Astrocyte of the cerebellum (primary cell): ENCODE data around the gene HOXD10.

Source experiments
- DNase-seq: peaks from one replicate; pipeline ENCODE4 v3.0.0-alpha.2; 2011; ENCODE audit warnings: low read depth
- H3K4me3 ChIP-seq: 2 replicates; pipeline ENCODE4 v1.5.1; 2011; ENCODE audit warnings: mild to moderate bottlenecking, low read depth, low read length, moderate library complexity
- in situ Hi-C: cut with HindIII; loops from 2 replicates; pipeline ENCODE4 v1.10.0; 2017; ENCODE audit warnings: low sequenced_read_pairs
- TF ChIP-seq, protein P1 (sequence below): IDR thresholded peaks from 2 replicates; pipeline ENCODE4 v1.5.1; 2012; ENCODE audit warnings: low read length, low read depth, moderate library complexity, mild to moderate bottlenecking; ENCODE audit errors: missing control alignments

The HOXD10 gene

DNA sequence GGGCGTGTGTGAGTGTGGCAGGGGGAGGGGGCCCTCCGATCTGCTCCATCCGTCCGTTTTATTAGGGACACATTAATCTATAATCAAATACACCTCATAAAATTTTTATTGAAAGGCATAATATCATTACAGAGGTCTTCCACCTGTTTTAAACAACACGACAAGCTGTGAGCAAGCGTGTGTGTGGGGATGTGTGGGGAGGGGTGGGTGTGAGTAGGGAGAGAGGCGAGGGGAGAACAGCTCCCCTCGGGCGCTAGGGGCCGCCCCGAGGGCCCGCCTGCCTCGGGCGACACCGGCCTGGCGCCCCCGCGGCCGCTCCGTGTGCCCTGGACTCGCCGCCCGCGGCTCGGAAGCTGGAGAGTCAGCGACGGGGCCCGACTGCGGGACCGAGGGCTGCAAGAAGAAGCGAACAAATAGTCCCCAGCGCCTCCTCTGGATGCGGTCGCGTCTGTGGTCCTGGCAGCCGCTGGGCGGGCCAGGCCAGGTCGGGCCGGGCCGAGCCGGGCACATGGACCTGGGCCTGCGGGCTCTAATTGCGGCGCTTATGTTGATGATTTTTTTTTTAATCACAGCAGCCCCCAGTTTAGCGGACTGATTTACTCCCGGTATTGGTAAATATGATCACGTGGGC, 5.6 kb downstream of the HOXD10 start:
- H3K4me3 ChIP-seq = no peak overlapping the region
- DNase-seq = no peak
- in situ Hi-C loops = loop anchor here (25.0 kb wide), 1 partner anchor 1015 kb away; no protein-coding TSS in a partner anchor
- TF ChIP-seq, protein P1, sequence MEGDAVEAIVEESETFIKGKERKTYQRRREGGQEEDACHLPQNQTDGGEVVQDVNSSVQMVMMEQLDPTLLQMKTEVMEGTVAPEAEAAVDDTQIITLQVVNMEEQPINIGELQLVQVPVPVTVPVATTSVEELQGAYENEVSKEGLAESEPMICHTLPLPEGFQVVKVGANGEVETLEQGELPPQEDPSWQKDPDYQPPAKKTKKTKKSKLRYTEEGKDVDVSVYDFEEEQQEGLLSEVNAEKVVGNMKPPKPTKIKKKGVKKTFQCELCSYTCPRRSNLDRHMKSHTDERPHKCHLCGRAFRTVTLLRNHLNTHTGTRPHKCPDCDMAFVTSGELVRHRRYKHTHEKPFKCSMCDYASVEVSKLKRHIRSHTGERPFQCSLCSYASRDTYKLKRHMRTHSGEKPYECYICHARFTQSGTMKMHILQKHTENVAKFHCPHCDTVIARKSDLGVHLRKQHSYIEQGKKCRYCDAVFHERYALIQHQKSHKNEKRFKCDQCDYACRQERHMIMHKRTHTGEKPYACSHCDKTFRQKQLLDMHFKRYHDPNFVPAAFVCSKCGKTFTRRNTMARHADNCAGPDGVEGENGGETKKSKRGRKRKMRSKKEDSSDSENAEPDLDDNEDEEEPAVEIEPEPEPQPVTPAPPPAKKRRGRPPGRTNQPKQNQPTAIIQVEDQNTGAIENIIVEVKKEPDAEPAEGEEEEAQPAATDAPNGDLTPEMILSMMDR = no peak

DNA sequence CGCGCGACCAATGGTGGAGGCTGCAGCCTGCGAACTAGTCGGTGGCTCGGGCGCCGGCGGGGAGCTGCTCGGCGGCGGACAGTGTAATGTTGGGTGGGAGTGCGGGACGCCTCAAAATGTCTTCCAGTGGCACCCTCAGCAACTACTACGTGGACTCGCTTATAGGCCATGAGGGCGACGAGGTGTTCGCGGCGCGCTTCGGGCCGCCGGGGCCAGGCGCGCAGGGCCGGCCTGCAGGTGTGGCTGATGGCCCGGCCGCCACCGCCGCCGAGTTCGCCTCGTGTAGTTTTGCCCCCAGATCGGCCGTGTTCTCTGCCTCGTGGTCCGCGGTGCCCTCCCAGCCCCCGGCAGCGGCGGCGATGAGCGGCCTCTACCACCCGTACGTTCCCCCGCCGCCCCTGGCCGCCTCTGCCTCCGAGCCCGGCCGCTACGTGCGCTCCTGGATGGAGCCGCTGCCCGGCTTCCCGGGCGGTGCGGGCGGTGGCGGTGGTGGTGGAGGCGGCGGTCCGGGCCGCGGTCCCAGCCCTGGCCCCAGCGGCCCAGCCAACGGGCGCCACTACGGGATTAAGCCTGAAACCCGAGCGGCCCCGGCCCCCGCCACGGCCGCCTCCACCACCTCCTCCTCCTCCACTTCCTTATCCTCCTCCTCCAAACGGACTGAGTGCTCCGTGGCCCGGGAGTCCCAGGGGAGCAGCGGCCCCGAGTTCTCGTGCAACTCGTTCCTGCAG, 6.3 kb downstream of the HOXD10 start, which contains the start of gene HOXD9:
Gene HOXD9 (plus strand): TSS at position 37 of the 728 bp plus-strand sequence. CDS start 50 bp downstream, at position 87.
- TF ChIP-seq, protein P1 = no peak
- in situ Hi-C loops = loop anchor here (25.0 kb wide), 1 partner anchor 1014 kb away; no protein-coding TSS in a partner anchor
- DNase-seq = no peak
- no peak within 1 kb of the TSS for H3K4me3 ChIP-seq

DNA sequence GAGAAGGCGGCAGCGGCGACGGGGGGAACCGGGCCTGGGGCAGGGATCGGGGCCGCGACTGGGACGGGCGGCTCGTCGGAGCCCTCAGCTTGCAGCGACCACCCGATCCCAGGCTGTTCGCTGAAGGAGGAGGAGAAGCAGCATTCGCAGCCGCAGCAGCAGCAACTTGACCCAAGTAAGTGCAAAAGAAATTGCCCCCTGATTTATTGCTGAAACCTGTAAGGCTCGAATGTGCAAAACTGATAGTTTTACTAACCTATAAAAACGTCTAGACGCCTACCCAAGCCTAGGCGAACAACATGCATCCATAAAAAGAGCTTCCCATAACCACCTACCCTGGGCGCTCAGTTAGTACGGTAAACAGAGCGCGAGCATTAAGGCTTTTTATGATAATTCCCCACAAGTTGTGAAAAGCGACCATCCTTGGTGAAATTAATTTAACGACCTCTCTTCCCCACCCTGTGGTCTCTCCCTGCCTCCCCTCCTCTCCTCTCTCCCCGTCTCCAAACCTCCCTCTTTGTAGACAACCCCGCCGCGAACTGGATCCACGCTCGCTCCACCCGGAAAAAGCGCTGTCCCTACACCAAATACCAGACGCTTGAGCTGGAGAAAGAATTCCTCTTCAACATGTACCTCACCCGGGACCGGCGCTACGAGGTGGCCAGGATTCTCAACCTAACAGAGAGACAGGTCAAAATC, 7.0 kb downstream of the HOXD10 start:
- no peak overlapping the region for H3K4me3 ChIP-seq
- TF ChIP-seq, protein P1 = no peak
- DNase-seq = no peak
- in situ Hi-C loops = loop anchor here (25.0 kb wide), 1 partner anchor 1014 kb away; no protein-coding TSS in a partner anchor

DNA sequence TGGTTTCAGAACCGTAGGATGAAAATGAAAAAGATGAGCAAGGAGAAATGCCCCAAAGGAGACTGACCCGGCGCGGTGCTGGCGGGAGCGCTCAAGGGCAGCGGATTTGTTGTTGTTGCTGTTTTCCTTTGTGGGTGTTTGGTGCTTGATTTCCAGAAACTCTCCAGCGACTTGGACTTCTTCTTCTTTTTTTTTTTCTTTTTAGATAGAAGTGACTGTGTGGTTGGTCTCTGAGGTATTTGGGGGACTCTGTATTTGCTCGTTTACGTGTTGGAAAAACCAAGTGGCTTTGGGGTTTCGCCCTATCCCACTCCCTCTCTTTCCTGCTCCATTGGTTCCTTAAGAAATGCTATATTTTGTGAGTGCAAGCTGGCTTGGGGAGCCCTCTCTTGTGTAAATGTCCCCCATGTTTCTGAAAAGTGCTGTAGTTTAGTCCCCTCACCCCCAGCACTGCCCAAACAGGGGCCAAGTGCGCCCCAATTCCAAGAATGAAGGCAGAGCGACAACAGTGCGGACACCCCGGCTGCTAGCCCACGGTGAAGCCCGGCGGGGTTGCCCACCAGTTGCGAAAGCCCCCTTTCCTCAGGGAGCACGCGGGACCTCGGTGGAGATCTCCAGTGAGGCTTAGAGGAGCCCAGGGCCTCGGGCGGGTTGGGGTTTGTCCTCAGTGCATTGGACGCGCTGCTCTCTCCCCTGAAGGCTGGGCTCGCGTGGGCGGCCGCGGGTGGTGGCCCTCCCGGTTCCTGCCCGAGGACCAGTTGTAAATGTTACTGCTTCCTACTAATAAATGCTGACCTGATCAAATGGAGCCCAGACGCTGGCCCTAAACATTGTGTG, 7.8 kb downstream of the HOXD10 start:
- DNase-seq = no peak
- in situ Hi-C loops = loop anchor here (25.0 kb wide), 1 partner anchor 1013 kb away; no protein-coding TSS in a partner anchor
- H3K4me3 ChIP-seq = no peak overlapping the region
- TF ChIP-seq, protein P1 = no peak

DNA sequence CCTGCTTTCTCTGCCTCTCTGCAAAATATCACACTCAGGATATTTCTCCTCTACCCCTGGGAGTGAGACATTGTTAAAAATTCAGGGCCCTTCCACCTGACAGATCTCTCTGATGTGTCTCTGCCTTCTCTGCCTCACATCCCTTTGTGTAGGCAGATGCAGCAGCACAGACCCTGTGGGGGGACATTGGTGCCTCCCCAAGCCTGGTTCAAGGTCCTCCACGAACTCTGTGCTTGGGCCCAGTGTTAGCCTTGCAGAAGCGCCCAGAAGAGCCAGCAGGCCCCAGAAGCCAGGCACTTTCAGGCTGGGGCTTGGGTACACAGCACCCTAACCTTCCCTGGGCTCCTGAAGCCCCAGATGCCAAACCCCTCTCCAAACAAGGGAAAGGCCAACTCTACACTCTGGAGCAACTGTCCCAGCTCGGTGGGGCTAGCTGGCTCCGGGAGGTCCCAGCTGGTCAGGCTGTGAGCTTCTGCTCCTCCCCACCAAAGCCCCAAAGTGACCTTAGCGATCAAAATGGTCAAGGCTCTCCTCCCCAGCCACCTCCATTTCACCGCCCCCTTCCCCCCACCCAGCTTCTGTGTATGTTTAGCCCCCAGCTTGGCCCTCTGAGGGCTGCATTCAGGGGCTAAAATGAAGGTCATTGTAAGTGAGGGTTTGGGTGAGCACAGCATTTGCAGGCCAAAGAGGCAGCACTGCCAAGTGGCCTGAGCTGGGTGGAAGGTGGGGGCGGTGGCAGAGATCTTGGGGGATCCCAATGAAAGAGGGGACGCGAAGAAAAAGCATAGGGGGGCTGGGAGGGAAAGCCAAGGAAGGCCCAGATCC, 8.6 kb downstream of the HOXD10 start:
- H3K4me3 ChIP-seq = no peak overlapping the region
- in situ Hi-C loops = loop anchor here (25.0 kb wide), 1 partner anchor 1012 kb away; no protein-coding TSS in a partner anchor
- TF ChIP-seq, protein P1 = no peak
- DNase-seq = no peak
